Stimulated activated effector memory CD8-positive, alpha-beta T cell treated with anti-CD3 and anti-CD28 coated beads, Interleukin-12 subunit alpha, Interleukin-12 subunit beta, amount 100 ng/mL, for 72 hours (primary cell): ENCODE measurements around the gene ZNF438.
"Not testable (repeated sequence)": the region's sequence is repeated elsewhere in the genome, so short reads cannot be mapped to it uniquely, and the experiment has no call there.

Experiments
- ATAC-seq: fragments of 150-1000 bp; cut with Tn5 transposase; 2 replicates; pipeline ENCODE4 v1.10.0; 2021
- DNase-seq, 2 donors: peaks; one replicate each; pipeline ENCODE4 v3.0.0; 2021 to 2022; ENCODE audit warnings: low spot score in 2 of 2
- H3K27ac Mint-ChIP-seq: one replicate; pipeline ENCODE4 v1.8.0; 2022; ENCODE audit warnings: mild to moderate bottlenecking, mixed read lengths
- H3K36me3 Mint-ChIP-seq: one replicate; pipeline ENCODE4 v1.8.0; 2022; ENCODE audit warnings: mild to moderate bottlenecking, mixed read lengths
- H3K4me1 Mint-ChIP-seq: one replicate; pipeline ENCODE4 v1.8.0; 2022; ENCODE audit warnings: mixed read lengths
- H3K4me3 Mint-ChIP-seq: one replicate; pipeline ENCODE4 v1.8.0; 2022; ENCODE audit warnings: mild to moderate bottlenecking, mixed read lengths
- H3K9me3 Mint-ChIP-seq: one replicate; pipeline ENCODE4 v1.8.0; 2022; ENCODE audit warnings: mixed read lengths

The ZNF438 gene

DNA sequence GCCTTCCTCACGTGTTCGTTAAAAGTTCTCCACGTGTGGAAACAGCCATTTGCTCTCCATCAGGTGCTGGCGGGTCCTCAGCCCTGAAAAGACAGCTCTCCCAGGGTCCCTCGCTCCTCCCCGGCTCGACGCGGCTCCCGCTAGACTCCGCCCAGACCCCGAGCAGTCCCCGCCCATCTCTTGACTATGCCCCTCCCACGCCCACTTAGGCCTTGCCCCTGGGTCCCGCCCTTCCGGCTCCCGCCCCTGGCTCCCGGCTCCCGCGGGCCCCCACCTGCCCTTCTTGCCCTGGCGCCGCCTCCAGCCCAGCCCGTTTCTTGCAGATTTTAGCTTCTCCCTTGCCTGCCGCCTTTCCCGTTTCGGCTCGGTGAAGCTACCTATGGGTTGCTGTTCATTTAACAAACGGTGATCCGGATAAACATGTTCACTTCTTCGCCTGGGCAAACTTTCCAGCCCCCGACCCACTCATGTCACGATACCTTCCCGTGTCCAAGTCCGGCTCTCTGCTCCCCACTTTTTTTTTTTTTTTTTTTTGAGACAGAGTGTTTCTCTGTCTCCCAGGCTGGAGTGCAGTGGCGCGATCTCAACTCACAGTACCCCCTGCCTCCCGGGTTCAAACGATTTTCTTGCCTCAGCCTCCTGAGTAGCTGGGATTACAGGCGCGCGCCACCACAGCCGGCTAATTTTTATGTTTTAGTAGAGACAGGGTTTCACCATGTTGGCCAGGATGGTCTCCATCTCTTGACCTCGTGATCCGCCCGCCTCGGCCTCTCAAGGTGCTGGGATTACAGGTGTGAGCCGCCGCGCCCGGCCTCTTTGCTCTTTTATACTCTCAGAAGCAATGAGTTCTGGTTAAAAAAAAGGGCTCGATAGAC lies 830 bp upstream of the ZNF438 start:
- peak; percentile 93 to 98 for DNase-seq
- peak overlapping the region; percentile 82 for H3K4me3 Mint-ChIP-seq
- peaks cover 13% of the 10 kb centered on the region for H3K4me1 Mint-ChIP-seq
- peaks cover 7% of the 10 kb centered on the region for H3K36me3 Mint-ChIP-seq
- no peaks in the 10 kb centered on the region for H3K9me3 Mint-ChIP-seq
- peak; percentile 89 for ATAC-seq
- H3K27ac Mint-ChIP-seq = peak overlapping the region; percentile 98

DNA sequence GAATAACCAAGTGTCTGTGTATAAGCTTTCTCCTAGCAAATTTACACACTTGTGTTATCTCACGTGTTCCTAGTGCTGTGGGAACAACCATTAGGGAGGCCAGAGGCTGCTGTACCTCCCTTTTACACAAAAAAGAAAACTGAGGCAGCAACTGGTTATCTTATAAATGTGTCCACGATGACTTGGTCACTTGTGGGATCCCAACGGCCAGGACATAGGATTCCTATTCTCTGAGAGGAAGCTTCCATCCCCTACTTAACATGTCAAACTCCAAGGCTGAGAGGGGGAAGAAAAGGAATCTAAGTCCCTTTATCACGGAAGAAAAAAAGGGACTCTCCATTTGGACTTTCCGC lies 484 bp downstream of the ZNF438 start:
- H3K36me3 Mint-ChIP-seq = peaks cover 7% of the 10 kb centered on the region
- H3K27ac Mint-ChIP-seq = peak overlapping the region; percentile 98
- DNase-seq = no peak
- no peaks in the 10 kb centered on the region for H3K9me3 Mint-ChIP-seq
- H3K4me1 Mint-ChIP-seq = peaks cover 13% of the 10 kb centered on the region
- H3K4me3 Mint-ChIP-seq = peak overlapping the region; percentile 82
- no peak for ATAC-seq

- ATAC-seq = no peak
- peak overlapping the region; percentile 98 for H3K27ac Mint-ChIP-seq
- peaks cover 7% of the 10 kb centered on the region for H3K36me3 Mint-ChIP-seq
- H3K9me3 Mint-ChIP-seq = no peaks in the 10 kb centered on the region
- H3K4me3 Mint-ChIP-seq = peak overlapping the region; percentile 82
- DNase-seq = no peak
- H3K4me1 Mint-ChIP-seq = peaks cover 13% of the 10 kb centered on the region
Observed at GRCh38 chr10:31030800-31031199, 865 bp downstream of the ZNF438 start.

DNA sequence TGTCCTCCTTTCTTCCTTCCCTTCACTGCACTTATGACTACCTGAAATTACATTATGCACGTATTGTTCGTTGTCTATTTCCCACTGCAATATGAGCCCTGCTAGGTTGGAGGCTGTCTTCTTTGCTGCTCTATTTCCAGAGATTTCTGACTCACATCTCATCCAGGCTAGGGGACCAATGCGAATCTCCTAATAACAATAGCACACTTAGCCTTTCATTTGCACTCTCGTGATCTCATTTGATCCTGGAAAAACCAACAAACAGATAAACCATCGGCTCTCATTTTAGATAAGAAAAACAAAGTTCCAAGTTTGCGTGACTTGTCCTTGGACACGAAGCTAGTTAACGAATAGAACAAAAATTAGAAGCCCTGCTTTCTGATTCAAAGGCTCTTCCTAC lies 1.4 kb downstream of the ZNF438 start:
- Mint-ChIP-seq H3K36me3 (peaks cover 7% of the 10 kb centered on the region), H3K27ac (no peak overlapping the region), H3K9me3 (no peaks in the 10 kb centered on the region), H3K4me3 (no peak overlapping the region), H3K4me1 (peaks cover 13% of the 10 kb centered on the region)
- DNase-seq (no peak), ATAC-seq (no peak)

- Mint-ChIP-seq H3K4me1 (peaks cover 13% of the 10 kb centered on the region), H3K9me3 (no peaks in the 10 kb centered on the region), H3K36me3 (peaks cover 7% of the 10 kb centered on the region), H3K4me3 (no peak overlapping the region), H3K27ac (no peak overlapping the region)
- ATAC-seq (no peak), DNase-seq (no peak)
Observed at GRCh38 chr10:31028081-31028480, 3.6 kb downstream of the ZNF438 start.

- not testable (repeated sequence) for H3K27ac Mint-ChIP-seq, H3K36me3 Mint-ChIP-seq, H3K4me3 Mint-ChIP-seq, H3K9me3 Mint-ChIP-seq, ATAC-seq, DNase-seq
- peaks cover 13% of the 10 kb centered on the region for H3K4me1 Mint-ChIP-seq
Observed at GRCh38 chr10:31026279-31026678, 5.4 kb downstream of the ZNF438 start.

DNA sequence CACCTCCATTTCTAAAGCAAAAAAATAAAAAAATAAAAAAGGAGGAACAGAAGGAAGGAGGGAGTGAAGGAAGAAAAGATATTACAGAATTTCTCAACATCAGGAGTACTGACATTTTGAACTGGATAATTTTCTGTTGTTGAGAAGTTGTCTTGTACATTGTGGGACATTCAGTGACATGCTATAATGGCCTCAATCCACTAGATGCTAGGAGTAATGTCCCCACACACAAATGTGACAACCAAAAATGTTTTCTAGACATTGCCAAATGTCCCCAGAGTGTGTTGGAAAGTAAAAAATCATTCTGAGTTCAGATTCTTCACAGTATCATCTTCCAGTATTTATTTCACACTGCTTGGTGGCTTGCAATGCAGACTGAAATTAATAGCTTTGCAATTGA lies 6.5 kb downstream of the ZNF438 start:
- no peak overlapping the region for H3K27ac Mint-ChIP-seq
- ATAC-seq = no peak
- H3K4me3 Mint-ChIP-seq = no peak overlapping the region
- H3K9me3 Mint-ChIP-seq = no peaks in the 10 kb centered on the region
- no peak for DNase-seq
- peaks cover 10% of the 10 kb centered on the region for H3K4me1 Mint-ChIP-seq
- H3K36me3 Mint-ChIP-seq = no peaks in the 10 kb centered on the region

DNA sequence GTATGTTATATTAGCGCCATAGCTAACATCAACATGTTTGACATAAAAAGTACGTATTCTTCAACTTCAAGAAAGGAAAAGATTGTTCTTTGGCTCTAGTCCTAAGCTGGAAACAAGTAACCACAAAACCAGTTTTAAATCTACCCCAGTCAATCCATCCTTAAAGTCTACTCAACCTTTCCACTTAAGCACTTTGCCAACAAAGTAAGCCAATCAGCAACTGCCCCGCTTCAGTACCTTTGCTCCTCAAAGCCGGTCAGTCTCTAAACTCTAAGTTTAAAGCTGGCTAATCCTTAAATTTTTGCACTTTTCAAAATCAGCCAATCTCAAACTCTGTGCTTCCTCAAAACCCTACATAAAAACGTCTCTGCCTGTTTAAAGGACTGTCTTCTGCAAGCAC lies 8.1 kb downstream of the ZNF438 start:
- no peak overlapping the region for H3K27ac Mint-ChIP-seq
- no peaks in the 10 kb centered on the region for H3K4me1 Mint-ChIP-seq
- H3K36me3 Mint-ChIP-seq = no peaks in the 10 kb centered on the region
- DNase-seq (no peak), ATAC-seq (no peak)
- H3K9me3 Mint-ChIP-seq = no peaks in the 10 kb centered on the region
- no peak overlapping the region for H3K4me3 Mint-ChIP-seq

DNA sequence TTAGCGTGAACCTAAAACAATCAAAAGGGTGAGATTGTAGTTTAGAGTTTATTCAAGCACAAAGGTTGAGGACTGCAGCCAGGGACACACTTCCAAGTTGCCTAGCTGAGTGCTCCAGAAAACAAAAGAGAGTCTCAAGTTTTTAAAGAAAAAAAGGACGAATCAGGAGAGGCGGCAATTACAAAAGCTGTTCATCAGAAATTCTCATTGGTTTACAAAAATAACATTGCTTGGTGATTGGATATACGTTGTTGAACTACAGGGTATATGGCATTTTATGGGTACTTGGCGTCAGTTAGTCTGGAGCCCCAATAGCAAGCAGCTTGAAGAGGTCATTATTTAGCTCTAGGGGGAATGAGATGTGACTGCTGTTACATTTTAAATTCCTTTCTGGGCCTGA lies 11.5 kb downstream of the ZNF438 start:
- no peaks in the 10 kb centered on the region for H3K9me3 Mint-ChIP-seq
- DNase-seq = no peak
- no peak for ATAC-seq
- no peaks in the 10 kb centered on the region for H3K36me3 Mint-ChIP-seq
- no peaks in the 10 kb centered on the region for H3K4me1 Mint-ChIP-seq
- H3K4me3 Mint-ChIP-seq = no peak overlapping the region
- no peak overlapping the region for H3K27ac Mint-ChIP-seq

GRCh38 chr10:31018962-31019361 lies 12.7 kb downstream of the ZNF438 start:
- Mint-ChIP-seq H3K9me3 (no peaks in the 10 kb centered on the region), H3K27ac (no peak overlapping the region)
- ATAC-seq = no peak

DNA sequence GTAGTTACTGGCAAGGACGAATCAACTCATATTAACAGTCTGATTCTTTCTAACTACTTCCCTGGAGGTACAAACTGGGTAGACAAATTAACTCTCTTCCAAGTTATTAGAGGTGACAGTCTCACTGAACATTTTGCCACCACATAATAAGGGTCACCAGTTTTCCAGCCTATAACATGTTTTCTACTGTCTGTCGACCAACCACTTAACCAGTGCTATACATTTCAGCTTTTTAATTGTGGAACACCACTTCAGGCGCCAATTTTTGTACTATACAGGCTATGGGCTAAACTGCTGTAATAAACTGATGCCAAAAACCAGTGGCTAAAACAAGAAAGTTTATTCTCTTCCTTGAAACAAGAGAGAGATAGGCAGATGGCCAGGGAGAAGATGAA lies 13.3 kb downstream of the ZNF438 start:
- no peak for DNase-seq

More at GRCh38 chr10:31018962-31019361, 12.7 kb downstream of the ZNF438 start:
- Mint-ChIP-seq H3K4me3 (no peak overlapping the region), H3K4me1 (peaks cover under 1% of the 10 kb centered on the region), H3K36me3 (no peaks in the 10 kb centered on the region)
- DNase-seq = no peak

DNA sequence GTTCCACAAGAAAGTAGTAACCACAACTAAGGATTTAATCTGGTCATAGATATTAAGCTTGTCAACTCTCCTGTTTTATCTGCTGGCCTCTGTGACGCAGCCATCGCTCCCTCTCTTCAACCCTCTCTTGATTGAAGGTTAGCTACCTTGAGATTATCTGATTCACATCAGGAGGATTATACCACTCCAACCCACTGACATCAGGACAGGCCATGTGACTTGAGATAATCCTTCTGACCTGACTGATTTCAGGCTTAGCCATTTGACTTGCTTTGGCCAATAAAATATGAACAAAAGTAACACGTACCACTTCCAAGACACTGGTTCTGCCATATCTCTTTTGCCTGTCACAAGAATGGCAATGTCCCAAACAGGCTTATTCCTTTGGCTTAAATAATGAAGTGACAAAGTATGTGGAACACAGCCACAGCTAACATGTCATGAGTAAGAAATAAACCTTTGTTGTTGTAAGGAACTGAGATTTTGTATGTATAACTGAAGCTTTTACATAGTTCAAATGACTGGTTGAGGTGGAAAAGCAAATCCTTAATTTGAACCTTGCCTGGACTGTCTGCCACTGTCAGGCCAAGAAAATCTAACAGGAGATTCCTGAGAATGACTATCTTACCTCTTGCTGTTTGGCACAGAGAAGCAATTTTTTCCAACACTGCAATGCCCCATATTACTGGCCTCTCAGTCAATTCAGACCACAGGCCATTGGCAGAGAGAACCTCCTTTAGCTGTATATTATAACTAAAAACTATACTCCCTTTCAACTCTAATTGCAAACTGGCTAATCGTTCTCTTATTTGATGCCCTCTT lies 13.9 kb downstream of the ZNF438 start:
- Mint-ChIP-seq H3K27ac (no peak overlapping the region), H3K9me3 (no peaks in the 10 kb centered on the region), H3K4me1 (peaks cover 8% of the 10 kb centered on the region), H3K4me3 (no peak overlapping the region), H3K36me3 (no peaks in the 10 kb centered on the region)
- no peak for ATAC-seq
- no peak for DNase-seq

More for the DNA sequence above, 13.3 kb downstream of the ZNF438 start:
- H3K27ac Mint-ChIP-seq = no peak overlapping the region
- peaks cover 6% of the 10 kb centered on the region for H3K4me1 Mint-ChIP-seq
- H3K9me3 Mint-ChIP-seq = no peaks in the 10 kb centered on the region
- H3K4me3 Mint-ChIP-seq = no peak overlapping the region
- no peak for ATAC-seq
- H3K36me3 Mint-ChIP-seq = no peaks in the 10 kb centered on the region

GRCh38 chr10:31014161-31014875 lies 17.3 kb downstream of the ZNF438 start:
- ATAC-seq (no peak), DNase-seq (no peak)
- H3K9me3 Mint-ChIP-seq = no peaks in the 10 kb centered on the region
- no peak overlapping the region for H3K27ac Mint-ChIP-seq
- peaks cover 8% of the 10 kb centered on the region for H3K4me1 Mint-ChIP-seq
- no peaks in the 10 kb centered on the region for H3K36me3 Mint-ChIP-seq
- H3K4me3 Mint-ChIP-seq = no peak overlapping the region

- no peak overlapping the region for H3K4me3 Mint-ChIP-seq
- H3K36me3 Mint-ChIP-seq = no peaks in the 10 kb centered on the region
- no peak overlapping the region for H3K27ac Mint-ChIP-seq
- peaks cover 11% of the 10 kb centered on the region for H3K4me1 Mint-ChIP-seq
- no peak for ATAC-seq
- no peak for DNase-seq
- no peaks in the 10 kb centered on the region for H3K9me3 Mint-ChIP-seq
Observed at GRCh38 chr10:31013331-31013730, 18.3 kb downstream of the ZNF438 start.

DNA sequence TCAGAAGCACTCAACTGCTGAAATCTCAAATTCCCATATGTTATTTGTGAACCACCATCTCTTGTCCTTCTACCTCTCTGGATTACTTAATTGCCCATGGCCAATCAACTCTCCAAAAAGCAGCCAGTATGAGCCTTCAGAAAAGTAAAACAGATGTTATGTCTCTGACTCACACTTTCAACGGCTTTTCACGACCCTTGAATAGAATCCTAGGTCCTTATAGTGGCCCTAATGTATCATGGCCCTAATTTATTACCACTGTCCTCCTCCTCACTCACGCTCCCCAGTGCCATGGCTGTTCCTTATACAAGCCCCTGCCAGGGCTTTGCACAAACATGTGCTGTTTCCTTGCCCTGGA lies 20.0 kb downstream of the ZNF438 start:
- DNase-seq (no peak), ATAC-seq (no peak)
- Mint-ChIP-seq H3K36me3 (no peaks in the 10 kb centered on the region), H3K4me1 (peaks cover 17% of the 10 kb centered on the region), H3K9me3 (no peaks in the 10 kb centered on the region), H3K27ac (no peak overlapping the region), H3K4me3 (no peak overlapping the region)
